Karpas-422 (cell line): ENCODE results near the gene ARMC3. TPM values are rescaled to one million over a fixed set of nuclear protein-coding genes. Genes with fewer than 3 reads are reported as not detected.
"Not testable (repeated sequence)": the region's sequence is repeated elsewhere in the genome, so short reads cannot be mapped to it uniquely, and the experiment has no call there.

Experiments
- DNase-seq: peaks from one replicate; pipeline ENCODE4 v3.0.0-alpha.2; 2015
- H2AFZ ChIP-seq: fragments of 200-600 bp; sonication (generic); 2 replicates; pipeline ENCODE4 v1.6.1; 2014; ENCODE audit warnings: antibody characterized with exemption, low read length, mixed read lengths
- H3K27ac ChIP-seq: fragments of 200-600 bp; sonication (generic); 2 replicates; pipeline ENCODE4 v1.5.1; 2014; ENCODE audit warnings: mild to moderate bottlenecking, low read length, moderate library complexity
- H3K27me3 ChIP-seq: fragments of 200-600 bp; sonication (generic); 2 replicates; pipeline ENCODE4 v1.6.1; 2014; ENCODE audit warnings: low read length, mixed read lengths
- H3K36me3 ChIP-seq: fragments of 200-600 bp; sonication (generic); 2 replicates; pipeline ENCODE4 v1.6.1; 2014; ENCODE audit warnings: low read length, mixed read lengths; ENCODE audit not compliant: insufficient read depth
- H3K4me1 ChIP-seq: fragments of 200-600 bp; sonication (generic); 2 replicates; pipeline ENCODE4 v1.6.1; 2014; ENCODE audit warnings: mild to moderate bottlenecking, low read length, mixed read lengths
- H3K4me2 ChIP-seq: fragments of 200-600 bp; sonication (generic); 2 replicates; pipeline ENCODE4 v1.6.1; 2014; ENCODE audit warnings: low read length, low read depth, mild to moderate bottlenecking; ENCODE audit not compliant: poor library complexity, severe bottlenecking
- H3K4me3 ChIP-seq: fragments of 200-600 bp; sonication (generic); 2 replicates; pipeline ENCODE4 v1.5.1; 2014; ENCODE audit warnings: mild to moderate bottlenecking, antibody characterized with exemption, low read length, mixed read lengths
- H3K79me2 ChIP-seq: fragments of 200-600 bp; sonication (generic); 2 replicates; pipeline ENCODE4 v1.6.1; 2014; ENCODE audit warnings: mild to moderate bottlenecking, low read length, mixed read lengths
- H3K9ac ChIP-seq: fragments of 200-600 bp; sonication (generic); 2 replicates; pipeline ENCODE4 v1.6.0; 2014; ENCODE audit warnings: low read length
- H3K9me2 ChIP-seq: fragments of 200-600 bp; sonication (generic), shearing (Covaris generic); replicated peaks from 2 replicates; pipeline ENCODE4 v1.6.0; 2014; ENCODE audit warnings: mild to moderate bottlenecking, low read length, moderate library complexity; ENCODE audit not compliant: insufficient read depth
- H3K9me3 ChIP-seq: fragments of 300-700, 200-600 bp; sonication (generic); 2 replicates; pipeline ENCODE4 v1.6.1; 2014; ENCODE audit warnings: low read length, mixed read lengths
- H4K20me1 ChIP-seq: fragments of 200-600 bp; sonication (generic); 2 replicates; pipeline ENCODE4 v1.6.1; 2014; ENCODE audit warnings: mild to moderate bottlenecking, antibody characterized with exemption, low read length, low read depth; ENCODE audit not compliant: insufficient read depth
- total RNA-seq: library from RNA; depleted of rRNA; stranded (reverse); fragments of >200 nt; shearing (Covaris generic); gene quantifications from 2 replicates; pipeline ENCODE4 v1.2.3, GENCODE V29; 2014; ENCODE audit warnings: low replicate concordance

The ARMC3 gene
- total RNA-seq, 1 experiment from 2014 or later, result not detected

DNA sequence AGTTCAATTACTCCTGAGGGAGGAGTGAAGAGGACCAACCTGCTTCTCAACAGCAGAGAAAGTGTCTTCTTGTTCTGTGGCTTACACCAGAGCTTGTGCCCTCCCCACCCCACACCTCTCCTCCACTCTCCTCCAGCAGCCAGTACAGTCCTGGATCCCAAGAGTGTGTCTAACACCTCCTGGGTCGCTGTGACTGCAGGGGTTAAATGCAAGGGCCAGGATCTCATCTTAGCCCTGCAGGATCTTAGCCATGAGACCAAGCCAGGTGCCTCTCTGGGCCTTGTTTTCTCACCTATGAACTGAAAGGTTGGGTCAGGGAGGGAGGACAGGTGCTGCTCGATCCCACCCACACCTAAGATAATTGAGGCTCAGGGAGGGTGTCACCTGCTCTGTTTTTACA is 133.1 kb downstream of the ARMC3 start:
- Histone ChIP-seq H3K4me2 (no peak overlapping the region), H2AFZ (no peak overlapping the region), H3K79me2 (no peaks in the 10 kb centered on the region), H3K4me1 (no peaks in the 10 kb centered on the region), H3K9ac (no peak overlapping the region), H3K27ac (no peak overlapping the region), H4K20me1 (no peaks in the 10 kb centered on the region), H3K9me3 (no peaks in the 10 kb centered on the region), H3K9me2 (no peaks in the 10 kb centered on the region), H3K36me3 (no peaks in the 10 kb centered on the region), H3K27me3 (no peaks in the 10 kb centered on the region), H3K4me3 (no peak overlapping the region)
- no peak for DNase-seq

DNA sequence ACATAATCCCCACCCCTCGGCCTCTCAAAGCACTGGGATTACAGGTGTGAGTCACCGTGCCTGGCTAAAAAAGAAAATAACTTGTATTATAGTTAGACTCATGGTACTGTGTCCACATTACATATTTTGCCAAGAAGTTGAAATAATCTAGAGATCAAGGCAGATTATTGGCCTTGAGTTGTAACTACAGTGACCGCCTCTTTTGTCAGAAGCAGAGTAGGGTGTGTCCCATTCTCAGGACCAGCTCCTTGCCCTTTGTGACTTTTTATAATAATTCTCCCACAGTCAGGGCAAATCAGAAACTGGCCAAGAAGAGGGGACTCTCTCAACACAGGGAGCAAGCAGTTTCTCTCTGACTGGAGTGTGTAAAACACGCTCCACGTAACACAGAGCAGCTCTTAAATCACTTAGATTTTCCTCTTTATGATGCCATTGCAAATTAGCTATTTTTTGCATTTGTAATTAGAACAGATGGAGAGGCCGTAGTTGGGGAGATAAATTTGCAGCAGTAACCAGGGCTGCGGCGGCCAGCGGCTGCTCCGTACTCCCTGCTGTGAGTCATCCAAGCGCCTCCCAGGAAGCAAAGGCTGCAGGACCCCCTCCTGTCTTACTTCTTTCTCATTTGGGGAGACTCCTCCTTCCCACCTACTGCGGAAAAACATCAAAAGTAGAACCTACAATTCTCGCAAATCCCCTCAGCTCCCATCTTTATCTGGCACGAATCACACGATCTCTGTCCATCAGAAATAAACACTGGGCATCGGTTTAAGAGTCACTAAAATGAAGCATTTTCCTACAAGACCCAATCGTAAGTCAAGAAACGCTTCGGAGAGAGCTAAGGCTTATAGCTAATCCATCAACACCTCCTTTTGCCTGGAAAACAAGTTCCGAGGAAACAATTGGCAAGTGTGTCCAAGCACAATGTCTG is 135.5 kb downstream of the ARMC3 start:
- Histone ChIP-seq H3K4me1 (no peaks in the 10 kb centered on the region), H3K9ac (no peak overlapping the region), H3K4me3 (no peak overlapping the region), H3K4me2 (no peak overlapping the region), H3K79me2 (no peaks in the 10 kb centered on the region), H3K9me2 (no peaks in the 10 kb centered on the region), H2AFZ (no peak overlapping the region), H3K9me3 (no peaks in the 10 kb centered on the region), H3K36me3 (no peaks in the 10 kb centered on the region), H3K27me3 (no peaks in the 10 kb centered on the region), H3K27ac (no peak overlapping the region), H4K20me1 (no peaks in the 10 kb centered on the region)
- DNase-seq, result no peak

DNA sequence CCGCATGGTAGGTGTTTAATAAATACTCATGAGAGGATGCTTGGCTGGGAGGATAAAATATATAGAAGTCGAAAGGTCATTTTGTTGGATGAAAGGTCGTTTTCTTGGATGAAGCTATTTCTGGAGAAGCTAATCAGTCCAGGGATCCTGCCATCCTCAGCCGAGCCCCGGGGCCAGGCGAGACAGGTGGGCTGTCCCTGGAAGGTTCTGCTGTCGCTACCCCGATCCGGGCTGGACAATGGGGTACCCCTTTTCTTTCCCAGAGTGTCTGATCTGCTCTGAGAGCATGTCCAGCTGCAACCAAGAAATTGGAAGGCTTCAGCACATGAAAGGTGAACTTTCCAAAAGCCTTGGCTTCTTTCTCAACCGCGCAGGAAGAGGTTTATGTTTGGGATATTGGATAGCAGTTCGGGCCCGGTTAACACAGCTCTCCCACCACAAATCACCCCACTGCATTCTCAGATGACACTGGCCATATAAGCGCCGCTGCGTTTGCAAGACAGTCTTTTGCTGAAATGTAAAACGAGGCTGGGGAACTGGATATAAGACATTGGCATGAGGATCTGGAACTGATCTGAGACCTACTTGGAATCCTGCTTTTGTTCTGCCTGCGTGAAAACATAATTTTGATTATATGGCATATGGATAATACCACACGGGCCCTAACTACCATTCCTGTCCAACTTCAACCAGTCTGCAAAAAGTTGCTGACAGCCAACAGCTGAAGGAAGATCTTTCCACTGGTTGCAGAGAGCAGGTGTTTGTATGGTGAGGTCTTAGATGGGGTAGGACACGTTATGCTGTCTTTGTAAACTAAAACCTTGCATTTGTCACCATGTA is 136.3 kb downstream of the ARMC3 start:
- no peaks in the 10 kb centered on the region for H3K9me3 ChIP-seq
- H3K79me2 ChIP-seq, result no peaks in the 10 kb centered on the region
- H3K4me3 ChIP-seq, result no peak overlapping the region
- H3K27me3 ChIP-seq, result no peaks in the 10 kb centered on the region
- no peak overlapping the region for H3K9ac ChIP-seq
- DNase-seq, result no peak
- no peak overlapping the region for H2AFZ ChIP-seq
- no peaks in the 10 kb centered on the region for H3K36me3 ChIP-seq
- no peaks in the 10 kb centered on the region for H3K9me2 ChIP-seq
- H3K27ac ChIP-seq, result no peak overlapping the region
- no peak overlapping the region for H3K4me2 ChIP-seq
- no peaks in the 10 kb centered on the region for H3K4me1 ChIP-seq
- H4K20me1 ChIP-seq, result 0 out of 2 replicates have a peak, but pooled peaks cover 3% of the 10 kb centered on the region

DNA sequence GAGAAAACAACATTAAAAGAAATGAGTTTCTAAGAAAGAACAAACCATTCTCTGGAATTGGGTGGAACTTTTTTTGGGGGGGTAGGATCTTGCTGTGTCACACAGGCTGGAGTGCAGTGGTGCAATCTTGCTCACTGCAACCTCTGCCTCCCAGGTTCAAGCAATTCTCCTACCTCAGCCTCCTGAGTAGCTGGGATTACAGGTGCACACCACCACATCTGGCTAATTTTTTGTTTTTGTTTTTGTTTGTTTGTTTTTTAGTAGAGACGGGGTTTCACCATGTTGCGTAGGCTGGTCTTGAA is 136.9 kb downstream of the ARMC3 start:
- not testable (repeated sequence) for H2AFZ ChIP-seq, H3K9me3 ChIP-seq, DNase-seq, H3K9ac ChIP-seq, H3K79me2 ChIP-seq, H3K9me2 ChIP-seq, H3K36me3 ChIP-seq, H3K27ac ChIP-seq, H3K27me3 ChIP-seq, H4K20me1 ChIP-seq, H3K4me2 ChIP-seq, H3K4me3 ChIP-seq, H3K4me1 ChIP-seq

DNA sequence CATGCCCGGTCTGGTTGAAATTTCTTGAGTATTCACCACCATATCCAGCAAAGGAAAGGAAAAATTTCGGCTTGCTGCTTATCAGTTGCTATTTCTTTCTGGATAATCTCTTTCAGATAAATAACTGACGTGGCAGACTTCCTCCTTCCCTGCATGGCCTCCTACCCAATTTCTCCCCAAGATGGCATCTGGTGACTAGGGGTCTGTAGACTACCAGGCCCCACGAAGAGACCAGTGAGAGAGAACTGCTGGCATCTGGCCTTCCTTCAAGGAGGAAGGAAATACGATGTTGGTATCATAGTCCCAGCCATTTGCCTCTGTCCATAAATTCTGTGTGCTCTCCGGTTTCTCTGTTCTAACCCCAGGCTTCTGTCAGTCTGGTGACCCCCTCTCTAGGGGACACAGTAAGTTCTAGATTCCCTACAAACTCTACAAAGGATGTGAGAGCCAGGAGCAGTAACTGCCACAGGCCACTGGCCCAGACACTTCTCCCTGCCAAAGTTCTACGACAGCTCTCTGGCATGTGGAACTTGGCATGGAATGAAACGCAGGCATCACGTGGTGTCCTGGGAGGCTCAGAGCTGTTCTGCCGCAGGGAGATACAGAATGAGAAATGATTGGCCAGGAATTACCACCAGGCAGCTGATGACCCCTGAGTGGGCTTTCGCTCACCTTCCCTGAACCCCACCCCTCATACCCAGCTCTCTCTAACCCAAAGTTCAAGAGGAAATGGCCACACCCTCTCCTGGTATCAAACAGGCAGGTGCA is 137.5 kb downstream of the ARMC3 start:
- no peak overlapping the region for H3K4me2 ChIP-seq
- no peaks in the 10 kb centered on the region for H3K79me2 ChIP-seq

DNA sequence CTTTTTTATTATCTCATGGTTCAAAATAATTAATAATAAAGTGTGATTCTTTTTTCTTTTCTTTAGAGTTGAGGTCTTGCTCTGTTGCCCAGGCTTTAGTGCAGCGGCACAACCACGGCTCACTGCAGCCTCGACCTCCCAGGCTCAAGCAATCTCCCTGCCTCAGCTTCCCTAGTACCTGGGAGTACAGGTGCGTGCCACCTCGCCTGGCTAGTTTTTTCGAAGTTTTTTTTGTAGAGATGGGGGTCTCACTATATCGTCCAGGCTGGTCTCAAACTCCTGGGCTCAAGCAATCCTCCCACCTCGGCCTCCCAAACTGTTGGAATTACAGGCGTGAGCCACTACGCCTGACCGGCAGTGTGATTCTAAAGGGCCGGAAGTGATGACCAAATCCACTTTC is 139.5 kb downstream of the ARMC3 start:
- Histone ChIP-seq H3K9ac (no peak overlapping the region), H3K4me3 (no peak overlapping the region), H3K27ac (no peak overlapping the region), H3K36me3 (no peaks in the 10 kb centered on the region), H3K9me2 (no peaks in the 10 kb centered on the region), H3K4me2 (no peak overlapping the region), H3K9me3 (no peaks in the 10 kb centered on the region), H3K27me3 (no peaks in the 10 kb centered on the region), H3K79me2 (no peaks in the 10 kb centered on the region), H2AFZ (no peak overlapping the region), H3K4me1 (no peaks in the 10 kb centered on the region), H4K20me1 (0 out of 2 replicates have a peak, but pooled peaks cover 3% of the 10 kb centered on the region)
- no peak for DNase-seq

More for the DNA sequence above, 137.5 kb downstream of the ARMC3 start:
- 0 out of 2 replicates have a peak, but pooled peaks cover 3% of the 10 kb centered on the region for H4K20me1 ChIP-seq
- DNase-seq, result no peak
- no peaks in the 10 kb centered on the region for H3K36me3 ChIP-seq
- no peaks in the 10 kb centered on the region for H3K9me2 ChIP-seq
- no peaks in the 10 kb centered on the region for H3K9me3 ChIP-seq
- H3K9ac ChIP-seq, result no peak overlapping the region
- no peaks in the 10 kb centered on the region for H3K4me1 ChIP-seq
- no peak overlapping the region for H3K27ac ChIP-seq
- no peak overlapping the region for H3K4me3 ChIP-seq
- no peak overlapping the region for H2AFZ ChIP-seq
- H3K27me3 ChIP-seq, result no peaks in the 10 kb centered on the region

DNA sequence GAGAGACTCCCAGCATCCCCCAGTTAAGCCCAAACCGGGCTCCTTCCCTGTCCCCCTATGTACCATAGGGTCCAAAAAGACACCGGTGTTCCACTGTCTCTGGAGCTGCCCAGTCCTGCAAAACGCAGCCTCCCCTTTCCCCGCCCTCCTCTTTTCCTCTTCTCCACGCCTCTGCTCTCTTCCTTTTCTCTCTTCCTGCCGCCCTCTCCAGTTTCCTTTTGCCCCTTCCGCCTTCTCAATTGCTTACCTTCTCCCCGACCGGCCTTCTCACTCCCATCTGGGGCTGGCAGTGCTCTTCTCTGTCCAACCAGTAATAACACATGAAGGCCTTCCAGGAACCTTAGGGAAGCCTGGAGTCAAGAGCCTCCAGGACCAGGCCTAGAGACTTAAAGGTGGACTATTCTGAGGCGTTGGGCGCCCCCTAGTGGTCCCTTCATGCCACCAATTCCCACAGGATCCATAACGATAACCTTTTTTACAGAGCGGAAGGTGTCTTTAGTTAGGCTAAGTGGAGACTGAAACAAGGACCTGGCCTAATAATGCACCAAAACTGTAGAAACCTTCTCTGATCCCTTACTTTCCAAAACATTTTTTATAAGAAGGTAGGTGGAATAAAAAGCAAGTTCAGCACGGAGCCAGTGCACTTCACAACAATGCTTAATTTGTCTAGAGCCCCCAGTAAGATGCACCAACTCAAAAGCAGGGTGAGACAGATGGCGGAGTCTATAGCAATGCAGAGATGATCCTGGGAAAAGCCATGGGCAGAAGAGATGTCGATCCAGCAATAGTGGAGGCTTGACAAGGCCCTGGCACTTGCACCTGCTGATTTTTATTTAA is 140.3 kb downstream of the ARMC3 start:
- H3K27me3 ChIP-seq, result no peaks in the 10 kb centered on the region
- H3K36me3 ChIP-seq, result no peaks in the 10 kb centered on the region
- H3K79me2 ChIP-seq, result no peaks in the 10 kb centered on the region
- no peak overlapping the region for H3K4me3 ChIP-seq
- H3K27ac ChIP-seq, result no peak overlapping the region
- no peak overlapping the region for H2AFZ ChIP-seq
- no peaks in the 10 kb centered on the region for H3K9me2 ChIP-seq
- H4K20me1 ChIP-seq, result 0 out of 2 replicates have a peak, but pooled peaks cover 3% of the 10 kb centered on the region
- no peaks in the 10 kb centered on the region for H3K4me1 ChIP-seq
- no peak overlapping the region for H3K9ac ChIP-seq
- H3K4me2 ChIP-seq, result no peak overlapping the region
- H3K9me3 ChIP-seq, result no peaks in the 10 kb centered on the region
- peak; percentile 88 for DNase-seq
